Neutrophil (primary cell): ENCODE measurements around the gene C16orf46.

Experiments
- H3K27ac ChIP-seq: fragments of 200-600 bp; sonication (generic); 2 replicates; pipeline ENCODE4 v1.5.1; 2016; ENCODE audit warnings: mild to moderate bottlenecking, moderate library complexity
- H3K27me3 ChIP-seq: fragments of 200-600 bp; sonication (generic); 2 replicates; pipeline ENCODE4 v1.6.0; 2016; ENCODE audit warnings: mild to moderate bottlenecking
- H3K36me3 ChIP-seq: fragments of 200-600 bp; sonication (generic); 2 replicates; pipeline ENCODE4 v1.5.1; 2017
- H3K4me1 ChIP-seq, 2 experiments: fragments of 200-600 bp in 1 of 2; sonication (generic) in 1 of 2; 1 replicate in 1 of 2; 2 replicates in 1 of 2; pipeline versions ENCODE4 v1.5.1 to v1.6.1; 2013 to 2016; ENCODE audit warnings: low read depth in 1 of 2, low read length in 1 of 2, mild to moderate bottlenecking in 1 of 2, moderate library complexity in 1 of 2; ENCODE audit not compliant: control insufficient read depth in 1 of 2, insufficient read depth in 1 of 2
- H3K4me3 ChIP-seq, 2 experiments: fragments of 200-600 bp in 1 of 2; sonication (generic) in 1 of 2; 1 replicate in 1 of 2; 2 replicates in 1 of 2; pipeline ENCODE4 v1.5.1; 2013 to 2016; ENCODE audit warnings: low read depth in 1 of 2, low read length in 1 of 2, mild to moderate bottlenecking in 1 of 2, moderate library complexity in 1 of 2
- H3K9me3 ChIP-seq: fragments of 200-600 bp; sonication (generic); 2 replicates; pipeline ENCODE4 v1.5.1; 2016
- TF ChIP-seq, protein P1 (sequence below): fragments of 200-600 bp; sonication (generic); IDR thresholded peaks from 2 replicates; pipeline ENCODE4 v1.5.1; 2016; ENCODE audit warnings: antibody characterized with exemption

C16orf46 gene

DNA sequence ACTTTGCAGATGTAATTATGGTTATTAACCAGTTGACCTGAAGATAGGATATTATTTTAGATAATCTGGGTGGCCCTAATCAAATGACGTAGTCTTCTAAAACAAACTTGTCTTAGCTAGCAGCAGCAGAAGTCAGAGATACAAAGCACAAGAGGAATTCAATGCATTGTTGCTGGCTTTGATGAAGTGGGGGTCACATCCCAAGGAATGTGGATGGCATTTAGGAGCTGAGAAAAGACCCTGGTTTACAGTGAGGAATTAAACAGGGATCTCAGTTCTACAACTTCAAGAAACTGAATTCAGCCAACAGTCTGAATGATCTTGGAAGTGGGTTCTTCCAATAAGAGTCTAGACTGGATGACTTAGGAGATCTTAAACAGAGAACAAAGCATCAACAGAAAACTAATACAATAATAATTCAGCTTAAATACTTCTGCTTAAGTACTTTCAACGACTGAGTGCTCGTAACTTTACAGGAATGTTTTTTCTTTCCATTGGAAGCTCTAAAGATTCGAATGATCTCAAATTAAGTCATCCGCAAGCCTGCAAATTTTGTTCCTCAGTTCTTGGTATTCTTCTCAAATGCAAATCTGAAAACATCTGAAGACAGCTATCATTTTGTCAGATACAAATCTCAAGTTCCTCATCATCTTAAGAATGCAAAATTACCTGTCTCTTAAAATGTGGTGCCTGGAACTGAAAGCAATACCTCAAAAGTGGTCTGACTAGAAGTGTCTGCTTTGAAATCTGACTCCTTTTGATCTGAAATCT, 3.3 kb downstream of the C16orf46 start:
- H3K27ac ChIP-seq = no peak overlapping the region
- peaks cover 11 to 19% of the 10 kb centered on the region in 2 experiments for H3K4me1 ChIP-seq
- H3K36me3 ChIP-seq = no peaks in the 10 kb centered on the region
- no peaks in the 10 kb centered on the region for H3K27me3 ChIP-seq
- TF ChIP-seq, protein P1, sequence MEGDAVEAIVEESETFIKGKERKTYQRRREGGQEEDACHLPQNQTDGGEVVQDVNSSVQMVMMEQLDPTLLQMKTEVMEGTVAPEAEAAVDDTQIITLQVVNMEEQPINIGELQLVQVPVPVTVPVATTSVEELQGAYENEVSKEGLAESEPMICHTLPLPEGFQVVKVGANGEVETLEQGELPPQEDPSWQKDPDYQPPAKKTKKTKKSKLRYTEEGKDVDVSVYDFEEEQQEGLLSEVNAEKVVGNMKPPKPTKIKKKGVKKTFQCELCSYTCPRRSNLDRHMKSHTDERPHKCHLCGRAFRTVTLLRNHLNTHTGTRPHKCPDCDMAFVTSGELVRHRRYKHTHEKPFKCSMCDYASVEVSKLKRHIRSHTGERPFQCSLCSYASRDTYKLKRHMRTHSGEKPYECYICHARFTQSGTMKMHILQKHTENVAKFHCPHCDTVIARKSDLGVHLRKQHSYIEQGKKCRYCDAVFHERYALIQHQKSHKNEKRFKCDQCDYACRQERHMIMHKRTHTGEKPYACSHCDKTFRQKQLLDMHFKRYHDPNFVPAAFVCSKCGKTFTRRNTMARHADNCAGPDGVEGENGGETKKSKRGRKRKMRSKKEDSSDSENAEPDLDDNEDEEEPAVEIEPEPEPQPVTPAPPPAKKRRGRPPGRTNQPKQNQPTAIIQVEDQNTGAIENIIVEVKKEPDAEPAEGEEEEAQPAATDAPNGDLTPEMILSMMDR = no peak
- no peak overlapping the region for H3K4me3 ChIP-seq
- H3K9me3 ChIP-seq = no peaks in the 10 kb centered on the region

DNA sequence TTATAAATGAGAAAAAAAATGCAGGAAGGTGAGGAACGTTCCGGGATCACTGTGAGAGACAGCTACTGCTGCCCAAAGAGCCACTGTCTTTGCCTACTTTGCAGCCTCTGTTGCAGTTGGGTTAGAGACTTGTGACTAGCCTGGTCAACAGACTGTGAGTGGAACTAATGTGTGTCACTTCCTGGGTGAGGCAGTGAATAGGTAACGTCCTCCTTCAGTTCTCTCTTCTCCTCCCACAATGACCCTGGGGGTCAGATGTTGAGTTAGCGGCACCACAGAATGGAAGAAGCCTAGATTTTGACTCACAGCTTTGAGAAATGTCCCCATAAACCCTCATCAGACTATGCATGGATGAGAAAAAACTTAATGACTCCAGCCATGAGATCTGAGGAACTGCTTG, 5.2 kb downstream of the C16orf46 start:
- Histone ChIP-seq H3K36me3 (no peaks in the 10 kb centered on the region), H3K4me1 (peaks cover 4 to 8% of the 10 kb centered on the region in 2 experiments), H3K4me3 (no peak overlapping the region), H3K27ac (no peak overlapping the region), H3K27me3 (no peaks in the 10 kb centered on the region), H3K9me3 (no peaks in the 10 kb centered on the region)
- TF ChIP-seq, protein P1 = no peak

DNA sequence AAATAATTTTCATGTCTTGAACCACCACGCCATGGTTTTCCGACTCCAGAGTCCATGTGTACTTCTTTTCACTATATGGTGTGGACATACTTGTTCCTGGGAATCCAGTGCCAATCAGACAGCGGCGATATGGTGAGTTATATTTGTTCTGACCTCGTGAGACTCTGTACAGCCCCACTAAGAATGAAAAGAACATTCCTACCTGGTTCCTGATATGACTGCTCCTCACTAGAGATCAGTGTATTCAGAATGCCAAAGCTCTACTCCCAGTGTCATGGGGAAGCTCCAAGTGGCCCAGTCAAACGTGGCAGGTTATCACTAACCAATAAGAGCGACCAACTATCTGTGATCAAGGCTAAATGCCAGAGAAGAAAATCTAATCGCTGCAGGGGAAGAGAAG, 6.1 kb downstream of the C16orf46 start:
- no peaks in the 10 kb centered on the region for H3K9me3 ChIP-seq
- no peaks in the 10 kb centered on the region for H3K36me3 ChIP-seq
- no peak overlapping the region for H3K4me3 ChIP-seq
- H3K27me3 ChIP-seq = no peaks in the 10 kb centered on the region
- H3K27ac ChIP-seq = no peak overlapping the region
- peaks cover 0 to under 1% of the 10 kb centered on the region in 2 experiments for H3K4me1 ChIP-seq
- TF ChIP-seq, protein P1 = no peak

DNA sequence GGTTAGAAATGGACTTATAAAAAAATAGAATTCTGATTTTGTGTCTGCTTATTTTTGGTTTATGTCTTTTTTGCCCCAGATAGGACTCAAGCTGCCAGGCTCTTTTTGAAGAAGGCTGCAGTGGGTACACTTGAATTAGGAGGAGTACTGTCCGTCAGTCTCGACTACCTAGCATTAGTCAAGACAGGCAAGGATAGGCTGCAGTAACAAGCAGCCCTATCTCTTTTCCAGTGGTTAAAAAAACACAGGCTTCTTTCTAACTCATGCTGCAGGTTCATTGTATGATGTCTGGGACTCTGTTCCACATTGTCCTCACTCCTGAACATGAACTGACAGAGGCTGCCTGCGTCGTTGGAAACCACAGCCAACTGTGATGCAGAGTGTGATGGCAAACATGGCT, 8.0 kb downstream of the C16orf46 start:
- TF ChIP-seq, protein P1 = no peak
- H3K27ac ChIP-seq = no peak overlapping the region
- no peaks in the 10 kb centered on the region for H3K36me3 ChIP-seq
- H3K9me3 ChIP-seq = no peaks in the 10 kb centered on the region
- H3K4me1 ChIP-seq = no peaks in the 10 kb centered on the region
- H3K4me3 ChIP-seq = no peak overlapping the region
- H3K27me3 ChIP-seq = no peaks in the 10 kb centered on the region

DNA sequence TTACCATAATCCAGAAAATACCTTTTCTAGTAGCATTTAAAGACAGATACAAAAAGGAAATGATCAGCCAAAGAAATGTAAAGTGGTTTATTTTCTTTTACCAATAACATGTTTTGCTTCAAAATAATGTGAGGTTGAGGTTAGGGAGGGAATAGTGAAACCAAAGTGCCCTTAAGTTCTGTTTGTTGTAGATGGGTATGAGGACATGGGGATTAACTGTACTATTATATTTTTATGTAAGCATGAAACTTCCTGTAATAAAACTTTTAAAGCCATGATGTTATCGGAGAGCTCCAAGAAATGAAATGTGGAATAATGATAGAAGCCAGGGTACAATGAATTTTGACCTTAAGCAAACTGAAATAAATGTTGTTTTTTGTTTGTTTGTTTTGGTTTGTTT, 9.9 kb downstream of the C16orf46 start:
- H3K36me3 ChIP-seq = no peaks in the 10 kb centered on the region
- TF ChIP-seq, protein P1 = no peak
- H3K27ac ChIP-seq = no peak overlapping the region
- H3K4me3 ChIP-seq = no peak overlapping the region
- H3K4me1 ChIP-seq = no peaks in the 10 kb centered on the region
- no peaks in the 10 kb centered on the region for H3K9me3 ChIP-seq
- H3K27me3 ChIP-seq = no peaks in the 10 kb centered on the region
